Measurements from ENCODE around the gene CERS5. TPM values are rescaled to one million over a fixed set of nuclear protein-coding genes. Genes with fewer than 3 reads are reported as not detected.

The CERS5 gene, protein sequence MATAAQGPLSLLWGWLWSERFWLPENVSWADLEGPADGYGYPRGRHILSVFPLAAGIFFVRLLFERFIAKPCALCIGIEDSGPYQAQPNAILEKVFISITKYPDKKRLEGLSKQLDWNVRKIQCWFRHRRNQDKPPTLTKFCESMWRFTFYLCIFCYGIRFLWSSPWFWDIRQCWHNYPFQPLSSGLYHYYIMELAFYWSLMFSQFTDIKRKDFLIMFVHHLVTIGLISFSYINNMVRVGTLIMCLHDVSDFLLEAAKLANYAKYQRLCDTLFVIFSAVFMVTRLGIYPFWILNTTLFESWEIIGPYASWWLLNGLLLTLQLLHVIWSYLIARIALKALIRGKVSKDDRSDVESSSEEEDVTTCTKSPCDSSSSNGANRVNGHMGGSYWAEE
- 18.2 and 36.6 TPM in 2 replicates for total RNA-seq (2014; rRNA removed; shearing (Covaris generic))

DNA sequence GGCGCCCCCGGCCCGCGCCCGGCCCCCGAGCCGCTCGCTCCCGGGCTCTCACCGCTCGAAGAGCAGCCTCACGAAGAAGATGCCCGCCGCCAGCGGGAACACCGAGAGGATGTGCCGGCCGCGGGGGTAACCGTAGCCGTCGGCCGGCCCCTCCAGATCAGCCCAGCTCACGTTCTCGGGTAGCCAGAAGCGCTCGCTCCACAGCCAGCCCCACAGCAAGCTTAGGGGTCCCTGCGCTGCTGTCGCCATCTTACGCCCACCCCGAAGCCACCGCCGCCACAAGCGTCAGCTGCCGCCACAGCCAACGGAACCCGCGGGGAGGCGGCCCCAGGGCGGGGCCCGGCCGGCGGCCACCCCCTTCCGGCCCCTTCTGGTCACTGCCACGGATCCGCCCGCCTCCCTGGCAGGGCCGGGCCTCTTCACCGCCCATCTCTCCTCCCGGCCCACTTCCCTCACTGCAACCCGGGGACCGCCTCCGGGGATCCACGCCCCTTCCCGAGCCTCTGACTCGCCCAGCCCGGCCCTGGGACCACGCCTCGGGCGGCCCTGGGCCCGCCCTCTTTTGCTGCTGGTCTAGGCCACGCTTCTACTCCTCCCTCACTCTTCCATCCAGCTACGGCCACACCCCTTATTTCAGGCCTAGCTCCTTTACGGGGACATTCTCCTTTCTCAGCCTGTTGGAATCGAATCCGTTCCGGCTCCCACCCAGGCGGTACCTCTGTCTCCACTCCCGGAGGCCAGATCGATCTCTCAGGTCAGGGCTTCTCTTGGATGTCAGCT is at the start of gene CERS5:
TSS of gene CERS5 (minus strand) at position 321 of the 780 bp plus-strand sequence. CDS start at position 249, 72 bp downstream.
- peak; percentile 100 for DNase-seq (ENCODE audit: low read depth)

DNA sequence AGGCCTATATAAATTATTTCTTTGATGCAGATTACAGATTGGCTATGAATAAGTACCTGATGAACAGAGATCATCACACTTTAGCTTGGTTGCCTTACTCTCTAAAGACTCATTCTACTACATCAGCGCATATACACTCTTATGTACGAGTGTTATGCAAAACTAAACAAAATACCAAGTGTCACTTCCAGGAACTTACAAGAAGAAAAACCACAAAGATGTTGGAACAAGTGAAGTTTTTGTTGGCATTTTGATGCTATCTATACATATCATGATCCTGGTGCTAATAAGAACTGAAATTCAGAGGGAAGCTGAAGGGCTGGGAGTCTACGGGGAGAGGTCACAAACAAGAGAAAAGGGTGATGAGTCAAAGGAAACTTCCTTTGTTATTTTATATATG is 47.9 kb upstream of the CERS5 start:
- no peak for DNase-seq (ENCODE audit: low read depth)

DNA sequence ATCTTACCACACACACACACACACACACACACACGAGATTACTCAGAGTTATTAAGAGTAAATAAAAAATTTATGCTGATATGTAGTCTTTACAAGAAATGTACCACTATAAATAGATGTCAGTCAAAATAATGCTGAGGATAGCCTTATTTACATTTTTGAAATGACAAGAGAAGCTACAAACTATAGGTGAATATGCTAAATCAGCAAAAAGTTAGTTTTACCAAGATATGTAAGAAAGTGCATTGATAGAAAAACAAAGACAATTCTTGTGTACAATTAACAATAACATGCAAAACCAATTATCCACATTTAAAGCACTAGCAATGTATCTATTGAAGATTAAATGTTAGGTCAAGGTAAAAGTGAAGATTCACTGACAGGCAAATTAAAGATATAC is 46.8 kb upstream of the CERS5 start:
- DNase-seq (ENCODE audit: low read depth), result no peak

DNA sequence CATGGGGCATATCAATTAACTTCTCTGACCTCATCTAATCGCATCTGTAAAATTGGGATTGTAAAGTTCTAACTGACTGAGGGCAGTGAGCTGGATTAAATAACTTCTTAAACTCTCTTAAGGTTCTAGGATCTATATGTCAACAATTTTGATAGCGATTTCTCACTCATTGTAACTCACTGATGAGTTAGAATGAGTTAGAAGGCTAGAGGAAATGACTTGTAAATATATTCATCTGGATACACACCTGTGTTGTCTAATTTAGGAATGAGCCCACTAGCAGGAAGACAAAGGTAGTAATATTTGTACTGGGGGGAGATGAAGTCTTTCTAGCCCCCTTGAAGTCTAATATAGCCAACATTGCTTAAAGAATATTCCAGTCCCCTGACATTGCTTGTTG is 46.3 kb upstream of the CERS5 start:
- DNase-seq (ENCODE audit: low read depth), result no peak

DNA sequence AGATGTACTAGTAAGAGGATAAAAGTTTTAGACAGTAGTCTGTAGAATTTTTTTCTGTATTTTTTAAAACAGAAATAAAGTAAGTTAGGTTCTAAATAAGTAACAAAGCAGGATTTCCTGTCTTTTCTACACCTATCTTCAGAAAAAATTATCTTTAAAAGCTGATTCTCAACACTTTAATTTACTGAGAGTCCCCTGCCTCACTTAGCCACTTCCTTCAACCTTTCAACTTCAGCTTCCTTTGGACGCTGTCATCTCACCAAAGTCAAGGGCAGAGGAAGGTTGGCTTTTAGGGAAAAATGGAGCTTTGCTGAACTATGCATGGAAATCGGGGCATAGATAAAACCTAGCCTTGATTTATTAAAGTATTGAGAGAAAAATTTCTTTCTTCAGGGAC is 44.9 kb upstream of the CERS5 start:
- no peak for DNase-seq (ENCODE audit: low read depth)

DNA sequence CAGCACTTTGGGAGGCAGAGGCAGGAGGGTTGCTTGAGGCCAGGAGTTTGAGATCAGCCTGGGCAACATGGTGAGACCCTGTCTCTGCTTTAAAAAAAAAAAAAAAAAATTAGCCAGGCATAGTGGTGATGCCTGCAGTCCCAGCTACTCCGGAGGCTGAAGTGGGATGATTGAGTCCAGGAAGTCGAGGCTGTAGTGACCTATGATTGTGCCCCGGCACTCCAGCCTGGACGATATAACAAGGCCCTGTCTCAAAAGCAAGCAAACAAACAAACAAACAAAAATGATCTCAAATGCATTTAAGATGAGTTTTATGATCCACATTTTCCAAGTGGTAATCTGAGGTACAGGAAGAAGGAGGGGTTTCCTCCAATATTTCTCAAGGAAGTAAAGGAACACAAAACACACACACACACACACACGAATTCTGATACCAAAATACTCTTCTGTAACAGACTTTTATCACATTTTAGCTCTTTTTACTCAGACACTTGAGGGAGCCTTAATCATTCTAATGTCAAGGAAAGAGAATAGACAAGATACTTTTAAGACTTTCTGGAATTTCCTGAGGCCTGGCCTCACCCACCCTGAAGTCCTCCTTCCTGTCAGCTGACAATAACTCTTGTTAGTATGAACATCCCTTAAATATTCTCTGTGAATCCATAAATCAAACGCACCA is 44.4 kb upstream of the CERS5 start:
- no peak for DNase-seq (ENCODE audit: low read depth)

DNA sequence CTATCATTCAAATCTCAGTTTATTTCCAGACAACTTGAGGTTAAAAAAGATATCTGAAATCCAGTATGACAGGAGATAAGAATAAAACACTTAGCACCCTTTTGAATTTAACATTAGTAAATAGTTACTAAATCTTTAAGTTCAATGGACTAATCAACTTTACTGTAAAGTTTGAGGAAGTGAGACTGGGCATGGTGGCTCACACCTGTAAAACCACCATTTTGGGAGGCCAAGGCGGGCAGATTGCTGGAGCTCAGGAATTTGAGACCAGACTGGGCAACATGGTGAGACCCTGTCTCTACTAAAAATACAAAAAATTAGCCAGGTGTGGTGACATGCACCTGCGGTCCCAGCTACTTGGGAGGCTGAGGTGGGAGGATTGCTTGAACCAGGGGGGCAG is 40.3 kb upstream of the CERS5 start:
- DNase-seq (ENCODE audit: low read depth), result no peak

DNA sequence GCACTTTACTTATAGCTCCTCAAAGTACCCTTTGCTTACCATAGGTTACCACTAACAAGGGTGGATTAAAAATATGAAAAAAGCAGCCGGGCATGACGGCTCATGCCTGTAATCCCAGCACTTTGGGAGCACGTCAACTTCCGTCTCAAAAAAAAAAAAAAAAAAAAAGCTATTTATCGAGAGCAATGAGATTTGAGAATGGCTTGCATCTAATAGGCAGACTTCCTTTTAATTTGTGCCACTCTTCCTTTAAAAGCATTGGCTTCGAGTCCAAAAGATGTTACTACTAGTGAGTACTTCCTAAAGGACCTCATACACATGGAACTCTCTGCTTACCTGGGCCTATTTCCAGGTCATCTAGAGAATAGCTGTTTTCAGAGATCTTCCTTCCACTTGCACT is 38.5 kb upstream of the CERS5 start:
- DNase-seq (ENCODE audit: low read depth), result no peak

DNA sequence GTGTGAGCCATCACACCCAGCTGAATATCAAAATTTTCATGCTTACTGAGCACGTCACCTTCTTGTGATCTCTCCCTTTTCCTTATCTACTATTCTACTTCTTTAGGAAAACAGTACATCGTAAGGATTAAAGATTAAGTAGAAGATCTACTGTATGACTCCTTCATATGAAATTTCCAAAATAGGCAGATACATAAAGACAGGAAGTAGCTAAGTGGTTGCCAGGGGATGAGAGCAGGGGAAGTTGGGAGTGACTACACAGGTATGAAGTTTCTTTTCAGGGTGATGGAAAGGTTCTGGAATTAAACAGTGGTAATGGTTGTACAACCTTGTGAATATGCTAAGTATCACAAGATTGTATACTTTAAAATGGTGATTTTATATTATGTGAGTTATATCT is 36.5 kb upstream of the CERS5 start:
- no peak for DNase-seq (ENCODE audit: low read depth)

DNA sequence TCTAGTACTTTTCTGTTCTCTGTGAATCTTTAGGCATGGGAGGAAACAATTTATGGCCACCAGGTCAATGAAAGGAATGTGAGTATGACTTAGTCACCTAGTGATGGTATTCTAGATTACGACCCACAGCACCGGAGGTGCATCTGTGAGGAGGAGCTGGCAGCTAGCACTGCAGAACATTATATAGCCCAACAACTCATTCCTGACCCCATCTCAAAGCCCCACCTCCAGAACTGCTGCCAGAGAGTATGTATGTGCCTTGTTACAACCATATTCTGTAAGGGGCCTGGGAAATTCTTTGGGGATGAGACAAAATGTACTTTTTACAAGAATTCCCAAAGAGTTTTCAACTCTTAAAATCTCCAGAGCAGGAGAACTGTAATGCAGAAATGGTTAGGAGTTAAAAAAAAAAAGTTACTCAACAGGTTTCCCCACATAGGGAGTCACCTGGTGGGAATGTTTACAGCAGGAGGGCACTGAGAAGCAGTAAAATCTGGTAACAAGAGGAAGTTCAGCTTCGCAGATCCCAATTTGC is 34.9 kb upstream of the CERS5 start:
- peak; percentile 83 for DNase-seq (ENCODE audit: low read depth)

DNA sequence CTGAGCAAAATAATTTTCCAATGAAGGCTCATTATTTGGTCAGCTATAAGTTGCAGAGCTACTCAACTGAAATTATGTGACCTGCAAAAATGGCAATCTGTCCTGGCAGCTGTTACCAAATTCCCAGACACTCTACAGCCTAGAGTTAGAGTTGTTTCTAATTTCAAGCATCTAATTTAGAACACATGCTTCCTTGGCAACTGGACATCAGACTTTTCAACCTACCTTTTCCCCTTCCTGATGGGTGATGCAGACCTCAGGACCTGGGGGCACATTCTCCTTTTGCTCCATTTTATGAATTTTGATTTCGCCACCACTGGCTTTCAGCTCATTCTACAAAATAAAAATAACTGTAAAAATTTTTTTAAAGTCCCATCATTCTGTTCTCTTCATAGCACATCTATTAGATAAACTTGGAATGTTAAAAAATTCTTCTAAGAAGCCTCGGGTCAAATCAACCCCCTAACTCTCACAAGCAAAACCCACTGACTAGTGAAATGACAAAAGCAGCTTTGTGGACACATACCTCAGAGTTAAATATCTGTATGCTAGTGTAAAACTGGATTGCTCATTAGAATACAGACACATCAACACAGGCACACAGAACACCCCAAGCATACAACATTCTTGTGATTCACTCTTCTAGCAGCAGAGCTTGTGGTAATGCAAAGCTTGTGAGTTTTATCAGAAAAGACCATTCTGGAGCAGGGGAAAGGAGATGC is 33.5 kb upstream of the CERS5 start:
- DNase-seq (ENCODE audit: low read depth), result no peak

DNA sequence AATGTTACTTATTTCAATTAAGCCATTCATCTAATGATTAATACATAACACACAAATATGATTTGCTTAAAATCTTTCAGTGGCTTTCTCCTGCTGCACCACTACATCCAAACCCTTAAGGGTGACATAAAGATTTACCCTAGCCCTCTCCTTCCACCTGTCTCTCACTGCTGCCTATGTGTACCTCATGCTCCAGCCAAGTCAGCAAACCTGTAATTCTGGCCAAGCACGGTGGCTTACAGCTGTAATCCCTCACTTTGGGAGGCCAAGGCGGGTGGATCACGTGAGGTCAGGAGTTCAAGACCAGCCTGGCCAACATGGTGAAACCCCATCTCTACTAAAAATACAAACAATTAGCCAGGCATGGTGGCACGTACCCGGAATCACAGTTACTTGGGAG is 31.7 kb upstream of the CERS5 start:
- DNase-seq (ENCODE audit: low read depth), result no peak

DNA sequence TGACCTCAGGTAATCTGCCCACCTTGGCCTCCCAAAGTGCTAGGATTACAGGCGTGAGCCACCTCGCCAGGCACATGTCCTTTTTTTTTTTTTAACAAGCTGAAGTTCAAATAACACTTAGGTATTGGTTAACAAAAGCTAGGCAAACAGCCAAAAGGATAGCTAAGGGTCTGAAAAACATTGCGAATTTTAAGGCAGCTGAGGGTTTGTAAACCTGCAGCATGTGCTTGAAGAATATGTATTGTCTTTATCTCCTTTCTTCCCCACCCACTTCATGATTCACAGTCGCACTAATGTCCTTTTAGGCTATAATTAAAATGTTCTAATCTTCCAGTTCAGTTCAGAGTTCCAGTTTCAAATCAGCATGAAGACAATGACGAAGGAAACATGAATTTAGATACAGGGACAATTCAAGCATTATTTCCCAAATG is 30.1 kb upstream of the CERS5 start:
- no peak for DNase-seq (ENCODE audit: low read depth)

DNA sequence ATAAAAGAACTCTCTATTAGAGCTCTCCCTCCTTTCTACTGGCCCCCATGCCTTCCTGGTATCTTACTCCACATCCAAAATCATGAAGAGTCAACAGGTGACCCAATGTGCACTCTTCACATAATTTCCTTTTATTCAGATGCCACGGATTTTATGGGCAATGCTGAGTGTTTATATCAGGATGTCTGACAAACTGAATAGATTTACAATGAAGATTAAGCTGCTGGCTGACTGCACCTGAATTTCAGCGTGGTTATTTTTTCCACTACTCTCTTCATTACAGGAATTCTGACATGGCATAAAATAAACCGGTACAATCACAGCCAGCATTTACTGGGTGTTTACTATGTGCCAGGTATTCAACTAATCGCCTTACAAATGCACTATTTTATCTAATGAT is 29.4 kb upstream of the CERS5 start:
- no peak for DNase-seq (ENCODE audit: low read depth)

DNA sequence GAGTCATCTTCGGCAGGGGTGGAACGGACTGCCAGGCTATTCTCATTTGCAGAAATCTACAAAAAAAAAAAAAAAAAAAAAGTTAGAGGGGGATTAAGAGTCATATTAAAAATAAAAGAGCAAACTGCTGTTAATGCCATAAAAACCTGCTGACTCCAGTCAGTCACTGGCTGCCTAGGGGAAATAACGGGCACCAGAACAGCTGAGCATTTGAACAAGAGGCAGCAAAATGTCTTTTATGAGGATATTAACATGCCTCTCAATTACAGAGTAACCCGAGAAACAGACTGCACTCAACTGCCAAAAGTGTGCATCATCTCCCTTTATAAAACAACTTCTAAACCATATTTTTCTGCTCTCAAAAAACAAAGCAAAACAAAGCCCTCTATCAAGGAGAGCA is 28.7 kb upstream of the CERS5 start:
- no peak for DNase-seq (ENCODE audit: low read depth)

DNA sequence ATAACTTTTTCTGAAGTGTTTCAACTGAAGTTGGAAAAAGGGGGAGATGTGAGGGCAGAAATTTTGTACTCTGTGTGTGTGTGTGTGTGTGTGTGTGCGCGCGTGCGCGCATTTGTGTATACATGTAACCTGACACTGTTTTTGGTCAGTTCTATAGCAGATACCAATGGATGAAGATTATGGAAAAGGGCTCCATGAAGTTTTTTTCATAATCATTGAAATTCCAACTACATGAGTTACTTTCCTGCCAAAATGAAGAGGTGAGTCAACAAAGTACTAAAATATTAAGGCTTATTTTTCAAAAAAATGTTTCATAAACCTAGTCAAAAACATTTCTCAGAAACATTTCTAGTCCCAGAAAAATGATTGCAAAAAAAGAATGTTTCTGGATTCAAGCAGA is 25.7 kb upstream of the CERS5 start:
- DNase-seq (ENCODE audit: low read depth), result no peak

DNA sequence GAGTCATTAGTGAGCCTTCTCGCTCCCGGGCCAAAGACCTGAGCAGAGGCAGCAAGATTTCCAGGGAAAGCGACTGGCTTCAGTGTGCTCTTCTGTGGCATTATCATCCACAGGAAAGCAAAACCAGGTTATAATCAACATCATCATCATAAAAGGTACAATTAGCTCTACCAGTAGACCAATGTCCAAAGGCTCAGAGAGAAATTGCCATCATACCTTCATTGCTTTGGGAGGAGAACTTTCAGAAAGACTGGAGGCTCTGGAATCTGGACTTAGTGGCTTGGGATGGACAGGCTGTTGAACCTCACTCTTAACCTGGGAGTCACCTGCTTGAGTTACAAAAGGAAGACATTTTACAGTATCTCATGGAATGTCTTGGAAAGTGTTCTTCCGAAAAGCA is 25.1 kb upstream of the CERS5 start:
- DNase-seq (ENCODE audit: low read depth), result no peak

DNA sequence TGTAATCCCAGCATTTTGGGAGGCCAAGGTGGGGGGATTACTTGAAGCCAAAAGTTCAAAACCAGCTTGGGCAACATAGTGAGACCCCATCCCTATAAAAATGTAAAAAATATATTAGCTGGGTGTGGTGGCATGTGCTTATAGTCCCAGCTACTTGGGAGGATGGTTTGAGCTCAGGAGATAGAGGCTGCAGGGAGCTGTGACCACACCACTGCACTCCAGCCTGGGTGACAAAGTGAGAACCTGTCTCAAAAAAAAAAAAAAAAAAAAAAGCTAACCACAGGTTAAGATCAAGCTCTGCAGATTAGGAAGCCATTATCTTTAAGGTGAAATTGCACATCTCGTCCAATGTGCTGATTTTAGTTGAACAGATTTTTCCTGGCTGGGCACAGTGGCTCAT is 23.7 kb upstream of the CERS5 start:
- no peak for DNase-seq (ENCODE audit: low read depth)

DNA sequence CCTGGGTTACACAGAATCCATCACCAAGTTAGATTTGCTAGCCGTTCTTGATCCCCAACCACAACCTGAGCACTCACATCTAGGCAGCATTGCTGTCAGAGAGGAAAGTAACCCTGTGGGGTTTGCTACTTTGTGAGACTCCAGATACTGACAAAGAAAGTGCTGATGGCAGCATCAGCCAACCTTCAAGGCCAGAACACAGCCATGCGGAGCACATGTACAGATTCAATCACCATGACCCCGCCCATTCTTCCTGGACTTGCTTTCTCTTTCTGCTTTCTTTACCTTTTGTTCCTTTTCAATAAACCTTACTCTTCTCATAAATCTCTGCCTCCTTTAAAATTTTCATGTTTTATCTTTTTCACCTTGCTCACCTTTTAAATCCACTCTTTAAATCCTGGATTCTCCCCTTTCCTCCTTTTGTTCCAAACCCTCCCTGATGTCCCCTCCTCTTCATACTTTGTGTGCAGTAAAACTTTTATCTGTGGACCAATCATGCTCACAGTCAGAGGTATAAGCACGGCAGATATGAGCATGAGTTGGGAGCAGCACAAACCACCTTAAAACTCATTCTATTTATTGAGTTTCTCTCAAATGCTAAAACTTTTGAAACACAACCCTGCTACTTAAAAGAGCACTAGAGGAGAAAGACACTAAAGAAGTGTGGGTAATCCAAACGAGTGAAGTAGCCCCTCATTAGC is 21.9 kb upstream of the CERS5 start:
- DNase-seq (ENCODE audit: low read depth), result no peak

DNA sequence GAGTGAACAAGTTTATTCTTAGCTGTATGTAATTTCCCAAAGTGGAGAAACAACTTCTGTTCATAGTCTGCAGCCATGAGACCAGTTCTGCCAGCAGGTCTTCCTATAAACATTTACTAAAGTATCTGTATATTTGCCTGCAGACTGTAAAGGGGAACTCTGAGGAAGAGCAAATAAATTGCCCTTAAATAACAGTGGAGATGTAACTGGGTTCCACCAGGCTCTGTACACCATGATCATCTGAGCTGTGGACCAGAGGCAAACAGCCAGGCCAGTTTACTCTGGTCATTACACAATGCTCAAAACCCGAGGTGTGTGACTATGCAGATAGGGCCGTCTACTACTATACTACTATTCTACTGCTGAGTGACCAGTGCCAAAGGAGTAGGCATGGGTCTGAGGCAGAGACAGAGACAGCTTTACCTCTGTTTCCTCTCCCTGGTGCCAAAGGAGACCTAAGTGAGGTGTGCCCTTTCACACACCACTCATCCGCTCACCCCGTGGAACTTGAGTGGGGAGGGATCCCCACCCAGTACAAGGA is 21.1 kb upstream of the CERS5 start:
- no peak for DNase-seq (ENCODE audit: low read depth)
